DMS53 (cell line): Measurements from ENCODE around the gene INSL4.
A peak's percentile ranks its signal among the peaks of the same experiment; 100 is the strongest.

Experiments used
- DNase-seq: peaks from one replicate; lab custom pipeline; 2025; lab: John Stamatoyannopoulos, UW

The INSL4 gene

GRCh38 chr9:5231212-5231611 is at the start of gene INSL4:
TSS of gene INSL4 (plus strand) at chr9:5231419. CDS start at chr9:5231524, 105 bp downstream.
- no peak for DNase-seq

DNA sequence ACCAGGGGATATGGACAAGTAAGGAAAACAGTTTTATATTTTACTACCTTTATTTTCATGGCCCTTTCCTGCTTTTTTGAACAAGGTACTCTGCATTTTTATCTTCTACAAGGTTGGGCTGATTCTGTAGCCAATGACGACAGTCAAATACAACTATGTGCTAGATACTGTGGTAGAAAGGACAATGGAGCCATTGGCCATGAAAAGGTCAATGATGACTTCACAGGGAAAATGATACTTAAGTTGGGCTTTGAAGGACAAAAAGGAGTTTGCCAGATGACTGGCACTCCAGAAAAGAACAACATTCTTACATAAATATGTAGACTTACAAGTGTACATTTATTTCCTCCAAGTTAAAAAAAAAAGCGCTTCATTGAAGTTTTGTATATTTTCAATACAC is 46.4 kb upstream of the INSL4 start:
- peak; percentile 62 for DNase-seq

- peak; percentile 69 for DNase-seq
These were observed 45.9 kb upstream of the INSL4 start, which contains the start of gene INSL6 for GRCh38 chr9:5185220-5185840. TSS of gene INSL6 (minus strand) at chr9:5185639. CDS start at chr9:5185602, 37 bp downstream.

GRCh38 chr9:5186416-5187169 is 44.6 kb upstream of the INSL4 start:
- peak; percentile 89 for DNase-seq

DNA sequence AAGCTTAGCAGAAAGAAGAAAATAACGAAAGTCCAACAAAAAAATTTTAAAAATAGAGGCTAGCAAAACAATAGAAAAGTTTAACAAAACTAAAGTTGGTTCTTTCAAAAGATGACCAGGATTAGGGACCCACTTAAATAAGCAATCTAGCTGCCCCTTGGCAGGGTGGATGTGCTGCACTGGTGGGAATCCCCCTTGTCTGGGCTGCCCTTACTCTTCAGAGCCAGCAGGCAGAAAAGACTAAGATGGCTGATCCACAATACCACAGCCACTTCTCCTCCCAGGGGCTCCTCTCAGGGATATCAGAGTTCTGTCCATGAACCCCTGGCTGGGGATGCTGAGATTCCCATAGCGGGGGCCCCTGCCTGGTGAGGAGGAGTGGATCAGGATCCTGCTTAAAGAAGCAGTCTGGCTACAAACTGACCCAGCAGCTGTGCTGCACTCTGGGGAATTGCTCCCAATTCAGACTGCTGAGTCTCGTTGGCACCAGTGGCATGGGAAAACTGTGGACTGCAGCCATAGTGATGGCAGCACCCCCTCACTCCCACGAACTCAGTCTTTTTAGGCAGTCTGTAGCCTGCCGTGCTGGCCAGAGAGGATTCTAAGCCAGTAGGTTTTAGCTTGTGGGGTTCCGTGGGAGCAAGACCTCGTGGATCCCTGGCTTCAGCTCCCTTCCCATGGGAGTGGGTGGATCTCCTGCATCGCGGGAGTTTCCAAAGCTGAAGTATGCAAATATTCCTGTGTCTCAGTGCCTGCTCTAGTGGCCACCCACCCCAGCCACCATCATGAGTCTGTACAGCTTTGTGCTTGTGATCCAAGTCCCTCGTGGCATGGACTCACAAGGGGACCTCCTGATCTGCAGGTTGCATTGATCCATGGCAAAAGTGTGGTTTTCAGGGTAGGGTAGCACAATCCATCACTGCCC is 42.9 kb upstream of the INSL4 start:
- DNase-seq: no peak

GRCh38 chr9:5191985-5192384 is 39.2 kb upstream of the INSL4 start:
- no peak for DNase-seq

DNA sequence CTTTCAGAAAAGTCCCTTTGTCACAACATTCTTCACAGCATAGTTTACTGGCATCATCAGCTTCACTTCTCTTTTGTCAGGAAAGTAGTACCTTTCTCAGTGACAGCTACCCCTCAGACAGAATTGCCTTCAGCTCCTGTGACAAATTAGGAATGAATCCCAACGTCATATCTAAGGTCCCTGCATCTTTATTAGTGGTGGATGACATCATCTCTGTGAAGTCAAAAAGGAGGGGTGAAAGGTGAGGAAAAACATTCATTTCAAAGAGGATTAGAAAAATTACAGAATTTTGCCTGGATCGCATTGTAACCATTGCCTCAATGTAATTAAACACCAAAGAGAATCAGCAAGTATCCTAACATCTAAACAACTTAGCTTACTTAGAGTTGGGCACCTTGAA is 37.9 kb upstream of the INSL4 start:
- DNase-seq: no peak

GRCh38 chr9:5195463-5195862 is 35.8 kb upstream of the INSL4 start:
- no peak for DNase-seq

DNA sequence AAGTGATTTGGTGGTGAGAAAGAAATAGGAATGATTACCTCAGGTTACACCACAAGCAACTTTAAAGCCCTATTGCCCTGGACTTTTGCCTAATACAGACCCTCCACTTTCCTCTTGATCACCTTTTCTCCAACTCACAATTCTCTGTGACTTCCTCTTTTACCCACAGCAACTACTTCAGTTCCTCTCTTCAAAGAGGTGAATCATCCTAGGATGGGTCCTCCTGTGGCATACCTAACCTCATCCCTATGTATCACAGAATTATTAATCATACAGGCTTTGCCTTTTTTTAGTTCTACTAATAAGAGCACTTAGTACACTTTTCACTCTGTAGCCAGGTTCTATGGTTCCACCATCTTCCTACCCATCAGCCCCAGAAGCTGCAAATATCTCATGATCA is 26.1 kb upstream of the INSL4 start:
- DNase-seq: peak; percentile 16

DNA sequence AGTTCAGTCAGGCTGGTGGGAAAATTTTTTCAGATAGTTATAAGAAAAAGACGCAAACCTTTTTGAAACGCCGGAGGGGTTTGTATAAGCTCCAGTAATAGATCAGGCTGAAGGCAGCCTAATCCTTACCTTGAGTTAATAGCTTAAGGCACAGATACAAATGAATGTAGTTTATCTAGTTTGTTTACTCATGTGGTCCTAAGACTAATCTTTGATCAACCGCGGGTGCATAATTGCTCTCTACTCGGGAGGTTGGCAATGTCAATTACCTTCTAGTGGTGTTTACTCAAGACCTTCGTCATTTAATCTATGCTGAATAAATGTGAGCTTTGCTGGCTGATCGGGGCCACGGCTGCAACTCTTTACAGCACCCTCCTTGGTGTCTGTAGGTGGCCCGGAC is 665 bp upstream of the INSL4 start:
- DNase-seq: peak; percentile 27

- peak; percentile 47 for DNase-seq
These were observed 32.4 kb downstream of the INSL4 start for GRCh38 chr9:5263351-5264218.

DNA sequence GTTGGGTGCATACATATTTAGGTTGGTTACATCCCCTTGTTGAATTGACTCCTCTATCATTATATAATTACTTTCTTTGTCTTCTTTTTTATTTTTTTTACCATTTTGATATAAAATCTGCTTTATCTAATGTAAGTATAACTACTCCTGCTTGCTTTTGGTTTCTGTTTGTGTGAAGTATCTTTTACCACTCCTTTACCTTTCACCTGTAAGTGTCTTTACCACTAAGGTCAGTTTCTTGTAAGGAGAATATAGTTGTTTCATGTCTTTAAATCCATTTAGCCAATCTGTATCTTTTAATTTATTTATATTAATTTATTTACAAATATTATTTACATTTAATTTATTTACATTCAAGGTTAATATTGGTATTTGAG is 33.0 kb downstream of the INSL4 start:
- no peak for DNase-seq

- DNase-seq: peak; percentile 3
These were observed 34.7 kb downstream of the INSL4 start for GRCh38 chr9:5265939-5266338.

DNA sequence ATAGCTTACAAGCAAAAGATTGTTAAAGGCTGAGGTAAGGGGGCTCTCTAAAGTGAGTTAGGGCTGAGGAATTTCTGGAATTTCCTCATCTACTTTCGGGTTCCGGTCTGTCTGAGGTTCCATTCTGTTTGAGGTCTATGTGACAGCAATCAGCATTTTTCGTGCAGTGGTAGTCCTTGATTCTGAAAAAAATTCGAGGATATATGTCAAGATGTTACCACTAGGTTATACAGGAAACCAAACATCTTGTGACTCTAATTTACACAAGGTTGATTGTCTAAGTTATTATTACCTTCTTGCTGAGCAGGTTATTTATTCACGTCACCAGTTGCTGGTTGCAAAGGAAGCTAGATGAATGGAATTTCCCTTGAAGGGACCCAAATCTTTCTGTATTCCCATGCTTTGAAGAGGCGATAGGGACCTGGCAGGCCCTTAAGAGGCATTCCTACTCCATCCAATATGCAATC is 38.1 kb downstream of the INSL4 start:
- no peak for DNase-seq

- no peak for DNase-seq
These were observed 43.6 kb downstream of the INSL4 start for GRCh38 chr9:5274770-5275169.

- DNase-seq: no peak
These were observed 47.3 kb downstream of the INSL4 start for GRCh38 chr9:5278486-5278885.
